H1 (cell line): ENCODE results near the gene IL3. TPM values are rescaled to one million over a fixed set of nuclear protein-coding genes. Genes with fewer than 3 reads are reported as not detected.

Experiments used
- CTCF ChIA-PET: fragments of 300-600 bp; sonication (Branson Sonifier 250); formaldehyde crosslinking; loops from one replicate; lab custom pipeline; 2021; ENCODE audit not compliant: partially characterized antibody; lab: Charles Lee
- POLR2A ChIA-PET: fragments of 300-600 bp; sonication (Branson Sonifier 250); formaldehyde crosslinking; loops from one replicate; lab custom pipeline; 2021; ENCODE audit warnings: inconsistent platforms; ENCODE audit not compliant: partially characterized antibody; lab: Charles Lee
- DNase-seq, 2 experiments: peaks; one replicate each; pipeline versions ENCODE4 v3.0.0 to v3.0.0-alpha.2; 2010 to 2022; ENCODE audit warnings: low spot score in 2 of 2, low read depth in 1 of 2, mixed read lengths in 1 of 2
- FAIRE-seq: peaks from 2 replicates; lab custom pipeline; 2011; peaks lifted over from hg19 to GRCh38; lab: Jason Lieb, UNC
- H2AFZ ChIP-seq: 2 replicates; pipeline ENCODE4 v1.8.1; 2012; ENCODE audit warnings: low read length, inconsistent platforms
- H2AK5ac ChIP-seq: 2 replicates; pipeline ENCODE4 v1.6.1; 2013; ENCODE audit warnings: low read depth, low read length
- H2BK120ac ChIP-seq: replicated peaks from 2 replicates; pipeline ENCODE3; 2013; ENCODE audit warnings: low read depth, low read length, inconsistent platforms
- H2BK12ac ChIP-seq: 2 replicates; pipeline ENCODE4 v1.6.1; 2013; ENCODE audit warnings: low read depth, low read length
- H2BK15ac ChIP-seq: 2 replicates; pipeline ENCODE4 v1.6.1; 2013; ENCODE audit warnings: low read length
- H2BK20ac ChIP-seq: 2 replicates; pipeline ENCODE4 v1.6.1; 2013; ENCODE audit warnings: low read length
- H2BK5ac ChIP-seq: 2 replicates; pipeline ENCODE4 v1.6.1; 2013; ENCODE audit warnings: low read depth, low read length
- H3K14ac ChIP-seq: 2 replicates; pipeline ENCODE4 v1.6.1; 2013; ENCODE audit warnings: inconsistent platforms; ENCODE audit not compliant: insufficient read length
- H3K18ac ChIP-seq: 2 replicates; pipeline ENCODE4 v1.6.1; 2013; ENCODE audit warnings: low read length; ENCODE audit errors: extremely low read depth
- H3K23ac ChIP-seq: 2 replicates; pipeline ENCODE4 v1.6.1; 2013; ENCODE audit warnings: inconsistent platforms; ENCODE audit not compliant: insufficient read length
- H3K23me2 ChIP-seq: 2 replicates; pipeline ENCODE4 v1.6.1; 2013; ENCODE audit warnings: low read depth, low read length
- H3K27ac ChIP-seq: 2 replicates; pipeline ENCODE4 v1.6.1; 2011; ENCODE audit warnings: low read depth, low read length, inconsistent platforms
- H3K27me3 ChIP-seq, 4 experiments: replicated peaks in 1 of 4; 1 replicate in 1 of 4; 2 replicates in 3 of 4; pipeline versions ENCODE4 v1.6.1 to v1.8.1; 2011 to 2013; ENCODE audit warnings: low read length in 3 of 4, mild to moderate bottlenecking in 3 of 4, inconsistent platforms in 2 of 4, mixed read lengths in 2 of 4, moderate library complexity in 1 of 4; ENCODE audit not compliant: control insufficient read depth in 3 of 4, insufficient read depth in 3 of 4; ENCODE audit errors: extremely low read depth in 1 of 4
- H3K36me3 ChIP-seq, 4 experiments: 2 replicates each; pipeline versions ENCODE4 v1.6.1 to v1.8.1; 2011 to 2013; ENCODE audit warnings: mild to moderate bottlenecking in 4 of 4, low read length in 3 of 4, moderate library complexity in 2 of 4, control low read depth in 1 of 4, inconsistent platforms in 1 of 4; ENCODE audit not compliant: insufficient read depth in 4 of 4, control insufficient read depth in 2 of 4
- H3K4ac ChIP-seq: replicated peaks from 2 replicates; pipeline ENCODE3; 2013; ENCODE audit warnings: low read length, low read depth, mixed read lengths, inconsistent platforms; ENCODE audit not compliant: insufficient read length
- H3K4me1 ChIP-seq, 4 experiments: replicated peaks in 1 of 4; 1 replicate in 1 of 4; 2 replicates in 3 of 4; pipeline versions ENCODE4 v1.6.1 to v1.8.1; 2011 to 2013; ENCODE audit warnings: low read length in 3 of 4, inconsistent platforms in 2 of 4, mixed read lengths in 1 of 4; ENCODE audit not compliant: insufficient read depth in 4 of 4, control insufficient read depth in 3 of 4
- H3K4me2 ChIP-seq, 2 experiments: 2 replicates each; pipeline versions ENCODE4 v1.6.1 to v1.8.1; 2011 to 2013; ENCODE audit warnings: low read depth in 2 of 2, low read length in 2 of 2, control low read depth in 1 of 2, inconsistent platforms in 1 of 2, mild to moderate bottlenecking in 1 of 2; ENCODE audit not compliant: insufficient read depth in 1 of 2
- H3K4me3 ChIP-seq, 4 experiments: fragments of 200-600, 300-600 bp in 1 of 4; sonication (generic), shearing (Covaris generic), sonication (Bioruptor Twin) in 1 of 4; 2 replicates each; pipeline versions ENCODE4 v1.5.1 to v1.8.1; 2011 to 2016; ENCODE audit warnings: low read length in 4 of 4, low read depth in 3 of 4, control low read depth in 2 of 4, inconsistent platforms in 2 of 4, mild to moderate bottlenecking in 2 of 4, mixed read lengths in 1 of 4, moderate library complexity in 1 of 4; ENCODE audit not compliant: insufficient read depth in 2 of 4; ENCODE audit errors: extremely low read depth in 1 of 4
- H3K56ac ChIP-seq: replicated peaks from 2 replicates; pipeline ENCODE3; 2013; ENCODE audit warnings: low read depth, mild to moderate bottlenecking, mixed read lengths, low read length, inconsistent platforms; ENCODE audit not compliant: insufficient read length
- H3K79me1 ChIP-seq: 2 replicates; pipeline ENCODE4 v1.6.1; 2013; ENCODE audit warnings: low read depth, low read length, control low read depth
- H3K79me2 ChIP-seq, 2 experiments: 2 replicates each; pipeline versions ENCODE4 v1.6.1 to v1.8.1; 2012 to 2013; ENCODE audit warnings: low read length in 2 of 2, mild to moderate bottlenecking in 2 of 2, inconsistent platforms in 1 of 2; ENCODE audit not compliant: insufficient read depth in 2 of 2, control insufficient read depth in 1 of 2
- H3K9ac ChIP-seq, 4 experiments: replicated peaks in 1 of 4; 1 replicate in 1 of 4; 2 replicates in 3 of 4; pipeline versions ENCODE4 v1.6.1 to v1.8.1; 2011 to 2013; ENCODE audit warnings: low read depth in 3 of 4, low read length in 3 of 4, control low read depth in 2 of 4, mild to moderate bottlenecking in 2 of 4, moderate library complexity in 2 of 4, inconsistent platforms in 1 of 4; ENCODE audit errors: extremely low read depth in 1 of 4
- H3K9me3 ChIP-seq, 2 experiments: 2 replicates each; pipeline versions ENCODE4 v1.6.1 to v1.8.1; 2012 to 2013; ENCODE audit warnings: mild to moderate bottlenecking in 2 of 2, moderate library complexity in 2 of 2, control low read depth in 1 of 2, inconsistent platforms in 1 of 2, low read depth in 1 of 2, low read length in 1 of 2, mixed read lengths in 1 of 2; ENCODE audit not compliant: insufficient read depth in 2 of 2
- H4K20me1 ChIP-seq, 2 experiments: replicated peaks in 1 of 2; 2 replicates each; pipeline versions ENCODE3 to v1.8.1; 2011 to 2013; ENCODE audit warnings: inconsistent platforms in 2 of 2, low read length in 2 of 2, mild to moderate bottlenecking in 1 of 2; ENCODE audit not compliant: insufficient read depth in 2 of 2, control insufficient read depth in 1 of 2
- H4K5ac ChIP-seq: 2 replicates; pipeline ENCODE4 v1.6.1; 2013; ENCODE audit warnings: low read length, low read depth, mixed read lengths, inconsistent platforms; ENCODE audit not compliant: insufficient read length
- H4K8ac ChIP-seq: 2 replicates; pipeline ENCODE4 v1.8.0; 2013; ENCODE audit warnings: mild to moderate bottlenecking, moderate library complexity, low read length, inconsistent platforms; ENCODE audit not compliant: insufficient read depth; ENCODE audit errors: extremely low read depth
- H4K91ac ChIP-seq: replicated peaks from 2 replicates; pipeline ENCODE3; 2013; ENCODE audit warnings: low read length, mixed read lengths, inconsistent platforms; ENCODE audit not compliant: insufficient read length
- RAD21 ChIP-seq, 2 experiments: IDR thresholded peaks in 1 of 2; conservative IDR thresholded peaks in 1 of 2; 2 replicates each; pipeline ENCODE4 v1.6.1; 2011; ENCODE audit warnings: low read depth in 2 of 2, low read length in 2 of 2, improper control_type of control experiment in 1 of 2, inconsistent platforms in 1 of 2, mild to moderate bottlenecking in 1 of 2, moderate library complexity in 1 of 2
- SIX5 ChIP-seq: IDR thresholded peaks from 2 replicates; pipeline ENCODE4 v1.6.1; 2011; ENCODE audit warnings: mild to moderate bottlenecking, low read depth, low read length
- WGBS, 2 experiments: shearing (Covaris generic) in 1 of 2; methylation state at CpG; one replicate each; pipeline versions ENCODE4 v1.1.6 to v1.1.7; 2013 to 2015; ENCODE audit warnings: low lambda C conversion rate in 2 of 2, mixed read lengths in 2 of 2, inconsistent platforms in 1 of 2, low coverage in 1 of 2, missing lambda C conversion rate in 1 of 2; ENCODE audit not compliant: insufficient replicate concordance in 2 of 2, insufficient coverage in 1 of 2, insufficient read length in 1 of 2; ENCODE audit errors: extremely low coverage in 1 of 2, missing lambda C conversion rate in 1 of 2; 5-methylcytosine and 5-hydroxymethylcytosine counted together
- polyA plus RNA-seq, 7 experiments: library from polyadenylated mRNA; depleted of rRNA in 3 of 7; stranded (reverse) in 5 of 7; unstranded in 2 of 7; fragments of >200 nt in 5 of 7; fragments of 200-250 nt in 2 of 7; gene quantifications; 1 replicate in 5 of 7; 2 replicates in 1 of 7; 4 replicates in 1 of 7; pipeline versions ENCODE4 v1.2.1 to v1.2.3, GENCODE V29; 2011 to 2013; ENCODE audit warnings: missing spikeins in 2 of 7, mixed read lengths in 2 of 7
- total RNA-seq: library from RNA; stranded (reverse); fragmentation: NEBNext Ultra II Directional; extraction: Animal tissue kit (Norgen Biotek cat#: 25700); gene quantifications from 2 replicates; pipeline ENCODE4 v1.2.1, GENCODE V29; 2021

The IL3 gene
- total and polyA plus RNA-seq, 2 of the 8 experiments (the other 6 are each of a cell fraction or from before 2014, with no cell fraction given): not detected

DNA sequence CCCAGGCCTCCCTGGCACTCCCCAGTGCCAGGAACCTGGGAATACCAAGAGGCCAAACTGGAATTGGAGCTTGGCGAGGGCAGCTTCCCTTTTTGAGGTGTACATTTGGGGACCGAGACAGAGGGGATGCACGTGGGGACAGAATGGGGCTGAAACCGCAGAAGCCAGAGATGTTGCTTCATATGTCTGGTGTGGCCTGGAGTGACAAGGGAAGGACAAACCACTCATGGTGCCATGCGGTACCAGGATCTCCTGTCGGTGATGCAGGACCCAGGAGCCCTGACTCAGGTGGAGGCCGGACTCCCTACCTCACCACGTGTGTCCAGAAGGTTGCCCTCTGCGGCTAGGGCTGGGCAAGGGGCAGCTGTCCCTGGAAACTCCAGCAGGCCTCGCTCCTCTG is 9.1 kb downstream of the IL3 start:
- no peak overlapping the region for H2AFZ ChIP-seq
- no peak overlapping the region for H4K8ac ChIP-seq
- no peak overlapping the region for H4K91ac ChIP-seq
- no peaks in the 10 kb centered on the region for H3K79me2 ChIP-seq
- peaks cover 0 to under 1% (median 0%) of the 10 kb centered on the region in 4 experiments; a peak in 1 of 7 replicates for H3K4me1 ChIP-seq
- H3K9me3 ChIP-seq: no peaks in the 10 kb centered on the region
- no peak overlapping the region for H2BK15ac ChIP-seq
- no peak overlapping the region for H4K5ac ChIP-seq
- H4K20me1 ChIP-seq: no peaks in the 10 kb centered on the region
- no peaks in the 10 kb centered on the region for H3K36me3 ChIP-seq
- H3K4ac ChIP-seq: no peak overlapping the region
- H3K4me3 ChIP-seq: no peak overlapping the region
- no peak overlapping the region for H2BK20ac ChIP-seq
- H3K27me3 ChIP-seq: no peaks in the 10 kb centered on the region
- no peak overlapping the region for H3K4me2 ChIP-seq
- H2AK5ac ChIP-seq: no peak overlapping the region
- 87% methylated on average over 10 of the region's 10 CpGs; no CpG with 5 or more reads in 1 of the 2 experiments for WGBS, 2 experiments
- H3K23ac ChIP-seq: no peak overlapping the region
- no peaks in the 10 kb centered on the region for H3K79me1 ChIP-seq
- H3K14ac ChIP-seq: no peak overlapping the region
- ChIA-PET POLR2A (no interaction called here), CTCF (interaction anchor here (1.0 to 6.5 kb wide), 3 partner anchors 8 to 146 kb away, joined by 3 to 42 read pairs (median 3); no protein-coding TSS in a partner anchor)
- H3K18ac ChIP-seq: no peak overlapping the region
- no peak overlapping the region for H2BK120ac ChIP-seq
- H3K23me2 ChIP-seq: no peaks in the 10 kb centered on the region
- no peak for DNase-seq
- TF ChIP-seq RAD21 (IDR thresholded peaks at IDR 0.05 in 1 of 2, conservative IDR thresholded peaks at IDR 0.05 in 1 of 2; ENCODE audit: low read depth in 2 of 2, low read length in 2 of 2) (no peak), SIX5 (no peak)
- no peak overlapping the region for H3K27ac ChIP-seq
- no peak overlapping the region for H3K56ac ChIP-seq
- no peak overlapping the region for H3K9ac ChIP-seq
- no peak for FAIRE-seq
- no peak overlapping the region for H2BK12ac ChIP-seq
- no peak overlapping the region for H2BK5ac ChIP-seq
